GM18505 (cell line): ENCODE measurements around the gene NPHS1.

Source experiments
- ATAC-seq: cut with Tn5 transposase; IDR thresholded peaks from one replicate; pipeline ENCODE4 v1.9.1; 2021; ENCODE audit not compliant: unreplicated experiment
- POLR2A ChIP-seq: IDR thresholded peaks from 4 replicates; pipeline ENCODE4 v1.6.1; 2011; ENCODE audit warnings: borderline replicate concordance; ENCODE audit not compliant: insufficient read depth, insufficient read length; ENCODE audit errors: extremely low read depth

The NPHS1 gene

DNA sequence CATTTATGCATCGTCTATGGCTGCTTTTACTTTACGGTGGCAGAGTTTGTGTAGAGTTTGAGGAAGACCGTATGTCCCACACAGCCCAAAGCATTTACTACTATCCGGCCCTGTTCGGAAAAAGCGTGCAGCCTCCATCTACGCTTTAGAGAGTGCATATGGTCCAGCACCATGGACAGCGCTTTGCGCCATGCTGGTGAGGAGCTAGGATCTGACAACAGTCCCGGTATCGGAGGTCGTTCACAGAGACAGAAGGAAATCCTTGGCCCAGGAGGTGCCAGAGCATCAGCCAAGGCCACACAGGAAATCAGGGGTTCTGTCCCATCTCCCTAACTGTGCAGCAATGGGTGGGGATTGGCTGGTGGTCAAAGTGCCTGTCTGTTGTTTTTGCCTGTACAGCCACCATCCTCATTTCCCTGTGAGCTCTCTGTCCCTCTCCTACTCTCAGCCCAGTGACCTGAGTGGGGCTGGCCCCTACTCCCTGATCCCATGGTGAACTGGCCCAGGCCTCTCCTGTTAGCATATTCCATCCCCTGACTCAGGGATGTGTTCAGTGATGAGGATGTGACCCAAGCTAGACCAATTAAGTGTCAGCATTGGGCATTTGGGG is 23.5 kb downstream of the NPHS1 start:
- no peak for ATAC-seq
- no peak for TF ChIP-seq POLR2A

- TF ChIP-seq POLR2A: no peak
- ATAC-seq: no peak
These were observed 28.2 kb downstream of the NPHS1 start for GRCh38 chr19:35824150-35824549.

DNA sequence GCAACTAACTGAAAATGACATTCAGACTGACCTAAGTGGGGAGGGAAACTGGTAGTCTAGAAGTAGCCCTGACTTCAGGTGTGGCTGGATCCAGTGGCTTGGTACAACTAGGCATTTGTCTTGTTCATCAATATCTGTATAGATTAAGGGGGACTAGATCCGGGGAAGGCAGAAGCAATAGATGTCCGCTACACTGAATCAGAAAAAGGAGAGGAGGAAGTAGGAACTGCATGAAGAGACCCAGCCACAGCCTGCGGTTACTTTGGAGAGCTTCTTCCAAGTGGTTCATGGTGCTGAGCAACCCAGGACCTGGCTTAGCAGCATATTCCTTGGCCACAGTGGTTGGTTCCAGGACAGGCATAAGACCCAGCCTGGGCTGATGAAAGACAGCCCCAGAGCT is 29.7 kb downstream of the NPHS1 start:
- no peak for TF ChIP-seq POLR2A
- no peak for ATAC-seq

GRCh38 chr19:35818445-35818844 is 33.9 kb downstream of the NPHS1 start:
- no peak for TF ChIP-seq POLR2A
- ATAC-seq: no peak

DNA sequence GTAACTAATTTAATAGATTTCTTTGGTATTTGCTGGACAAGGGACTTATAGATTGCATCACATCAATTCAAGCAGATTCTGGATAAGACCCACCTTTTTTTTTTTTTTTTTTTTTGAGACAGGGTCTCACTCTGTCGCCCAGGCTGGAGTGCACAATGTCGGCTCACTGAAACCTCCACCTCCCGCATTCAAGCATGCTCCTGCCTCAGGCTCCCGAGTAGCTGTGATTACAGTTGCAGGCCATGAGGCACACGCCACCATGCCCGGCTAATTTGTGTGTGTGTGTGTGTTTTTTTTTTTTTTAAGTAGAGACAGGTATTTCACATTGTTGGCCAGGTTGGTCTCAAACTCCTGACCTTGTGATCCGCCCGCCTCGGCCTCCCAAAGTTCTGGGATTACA is 35.5 kb downstream of the NPHS1 start:
- no peak for TF ChIP-seq POLR2A
- ATAC-seq: no peak

- no peak for ATAC-seq
- TF ChIP-seq POLR2A: no peak
These were observed 36.0 kb downstream of the NPHS1 start for GRCh38 chr19:35816262-35816661.

GRCh38 chr19:35813043-35813890 is 39.0 kb downstream of the NPHS1 start:
- ATAC-seq: no peak
- no peak for TF ChIP-seq POLR2A

- ATAC-seq: no peak
- no peak for TF ChIP-seq POLR2A
These were observed 39.9 kb downstream of the NPHS1 start, which contains the start of gene PRODH2 for GRCh38 chr19:35812220-35813042. PRODH2 (minus strand) TSS chr19:35812845; CDS start chr19:35812805, 40 bp downstream.

- no peak for TF ChIP-seq POLR2A
- no peak for ATAC-seq
These were observed 40.7 kb downstream of the NPHS1 start for GRCh38 chr19:35811317-35812219.

- no peak for ATAC-seq
- TF ChIP-seq POLR2A: no peak
These were observed 44.7 kb downstream of the NPHS1 start for GRCh38 chr19:35807633-35808032.

DNA sequence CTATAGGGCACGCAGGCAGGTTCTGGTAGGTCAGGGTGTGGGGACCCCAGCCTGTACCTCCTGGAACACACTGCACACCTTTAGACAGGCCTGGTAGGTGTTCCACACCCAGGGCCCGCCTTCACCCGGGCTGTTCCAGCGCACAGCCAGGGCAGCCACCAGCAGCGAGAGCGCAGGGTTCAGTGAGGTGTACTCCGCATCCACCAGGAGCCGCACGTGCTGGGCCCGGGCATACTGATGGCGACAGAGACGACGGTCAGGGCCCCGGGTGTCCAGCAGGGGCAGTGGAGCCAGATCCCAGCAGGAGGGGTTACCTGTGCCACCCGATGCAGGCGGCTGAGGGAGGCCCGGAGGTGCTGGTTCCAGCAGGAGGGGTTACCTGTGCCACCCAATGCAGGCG is 45.7 kb downstream of the NPHS1 start:
- no peak for TF ChIP-seq POLR2A
- no peak for ATAC-seq

GRCh38 chr19:35805526-35806102 is 46.7 kb downstream of the NPHS1 start:
- ATAC-seq: no peak
- no peak for TF ChIP-seq POLR2A
